ENCODE results near the gene ABHD6.
A peak's percentile ranks its signal among the peaks of the same experiment; 100 is the strongest.

Gene ABHD6

DNA sequence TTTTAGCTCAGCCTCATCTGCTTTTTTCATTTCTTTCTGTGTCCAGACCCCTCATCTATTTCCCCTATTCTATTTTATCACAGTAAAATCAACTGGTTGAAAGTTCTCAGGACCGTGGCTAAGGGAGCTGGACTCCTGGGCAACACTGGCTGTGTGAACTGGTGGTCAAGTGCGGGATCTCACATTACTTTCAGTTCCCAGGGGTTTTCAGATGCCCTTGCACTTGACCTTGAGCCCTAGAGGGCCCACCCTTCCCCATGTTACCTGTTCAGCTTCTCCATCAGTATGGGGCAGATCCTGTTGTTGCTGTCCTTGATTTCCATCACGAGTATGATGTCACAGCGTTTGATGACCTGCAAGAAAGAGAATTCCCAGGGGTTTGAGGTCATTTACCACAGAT is 29.6 kb upstream of the ABHD6 start:
- H3K9me3 ChIP-seq (ENCODE audit: control extremely low read depth in 1 of 5, control insufficient read depth in 4 of 5, insufficient read depth in 2 of 5, low read depth in 1 of 5, low read length in 4 of 5), result no peaks in the 10 kb centered on the region
- POLR2A ChIA-PET, result no interaction called here
- no peak overlapping the region for H3K4me3 ChIP-seq (ENCODE audit: control insufficient read depth in 1 of 7, extremely low read depth in 1 of 7, insufficient read depth in 4 of 7, low read depth in 2 of 7, low read length in 6 of 7)
- H3K36me3 ChIP-seq (ENCODE audit: control insufficient read depth in 4 of 4, insufficient read depth in 4 of 4, low read length in 3 of 4), result no peaks in the 10 kb centered on the region
- H3K27ac ChIP-seq (ENCODE audit: insufficient read depth in 1 of 2, low read depth in 1 of 2, low read length in 2 of 2, poor library complexity in 1 of 2, severe bottlenecking in 2 of 2), result no peak overlapping the region
- DNase-seq, result no peak
- no peaks in the 10 kb centered on the region for H3K4me1 ChIP-seq (ENCODE audit: control extremely low read depth in 1 of 4, control insufficient read depth in 4 of 4, insufficient read depth in 4 of 4, low read length in 3 of 4)
- peaks cover 0 to 2% (median 0%) of the 10 kb centered on the region in 5 experiments for H3K27me3 ChIP-seq (replicated peaks in 2 of 5; ENCODE audit: control insufficient read depth in 4 of 5, insufficient read depth in 5 of 5, low read length in 4 of 5)
- CTCF ChIA-PET, result interaction anchor here (1.2 to 1.6 kb wide), 4 partner anchors 9 to 27 kb away, joined by 3 to 6 read pairs (median 4); no protein-coding TSS in a partner anchor
- 93% methylated on average over 2 of the region's 4 CpGs for WGBS (ENCODE audit: insufficient coverage)

DNA sequence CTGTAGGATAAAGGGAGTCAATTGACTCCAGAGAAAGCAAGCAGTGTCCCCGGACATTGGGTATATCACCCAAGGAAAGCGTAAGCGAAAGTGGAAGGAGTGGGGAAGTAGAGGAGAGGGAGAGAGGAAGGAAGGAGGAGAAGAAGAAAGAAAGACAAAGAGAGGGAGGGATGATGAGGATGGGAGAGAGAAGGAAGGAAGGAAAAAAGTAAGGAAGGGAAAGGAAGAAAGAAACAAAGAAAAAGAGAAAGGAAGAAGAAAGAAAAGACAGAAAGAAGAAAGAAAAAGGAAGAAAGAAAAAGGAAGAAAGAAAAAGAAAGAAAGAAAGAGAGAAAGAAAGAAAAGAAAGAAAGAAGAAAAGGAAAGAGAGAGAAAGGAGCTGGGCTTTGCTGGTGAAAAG is 27.7 kb upstream of the ABHD6 start:
- Histone ChIP-seq H3K4me3 (ENCODE audit: control insufficient read depth in 1 of 7, extremely low read depth in 1 of 7, insufficient read depth in 4 of 7, low read depth in 2 of 7, low read length in 6 of 7) (no peak overlapping the region), H3K36me3 (ENCODE audit: control insufficient read depth in 4 of 4, insufficient read depth in 4 of 4, low read length in 3 of 4) (no peaks in the 10 kb centered on the region), H3K27ac (ENCODE audit: insufficient read depth in 1 of 2, low read depth in 1 of 2, low read length in 2 of 2, poor library complexity in 1 of 2, severe bottlenecking in 2 of 2) (no peak overlapping the region), H3K9me3 (ENCODE audit: control extremely low read depth in 1 of 5, control insufficient read depth in 4 of 5, insufficient read depth in 2 of 5, low read depth in 1 of 5, low read length in 4 of 5) (no peaks in the 10 kb centered on the region), H3K27me3 (replicated peaks in 2 of 5; ENCODE audit: control insufficient read depth in 4 of 5, insufficient read depth in 5 of 5, low read length in 4 of 5) (peaks cover 0 to 2% (median 0%) of the 10 kb centered on the region in 5 experiments), H3K4me1 (ENCODE audit: control extremely low read depth in 1 of 4, control insufficient read depth in 4 of 4, insufficient read depth in 4 of 4, low read length in 3 of 4) (peaks cover 0 to 8% (median 1%) of the 10 kb centered on the region in 4 experiments)
- no peak for DNase-seq
- ChIA-PET POLR2A (no interaction called here), CTCF (interaction anchor here (0.9 to 1.5 kb wide), 4 partner anchors 12 to 25 kb away, joined by 3 read pairs; no protein-coding TSS in a partner anchor)
- 79% methylated on average over 3 of the region's 3 CpGs for WGBS (ENCODE audit: insufficient coverage)

DNA sequence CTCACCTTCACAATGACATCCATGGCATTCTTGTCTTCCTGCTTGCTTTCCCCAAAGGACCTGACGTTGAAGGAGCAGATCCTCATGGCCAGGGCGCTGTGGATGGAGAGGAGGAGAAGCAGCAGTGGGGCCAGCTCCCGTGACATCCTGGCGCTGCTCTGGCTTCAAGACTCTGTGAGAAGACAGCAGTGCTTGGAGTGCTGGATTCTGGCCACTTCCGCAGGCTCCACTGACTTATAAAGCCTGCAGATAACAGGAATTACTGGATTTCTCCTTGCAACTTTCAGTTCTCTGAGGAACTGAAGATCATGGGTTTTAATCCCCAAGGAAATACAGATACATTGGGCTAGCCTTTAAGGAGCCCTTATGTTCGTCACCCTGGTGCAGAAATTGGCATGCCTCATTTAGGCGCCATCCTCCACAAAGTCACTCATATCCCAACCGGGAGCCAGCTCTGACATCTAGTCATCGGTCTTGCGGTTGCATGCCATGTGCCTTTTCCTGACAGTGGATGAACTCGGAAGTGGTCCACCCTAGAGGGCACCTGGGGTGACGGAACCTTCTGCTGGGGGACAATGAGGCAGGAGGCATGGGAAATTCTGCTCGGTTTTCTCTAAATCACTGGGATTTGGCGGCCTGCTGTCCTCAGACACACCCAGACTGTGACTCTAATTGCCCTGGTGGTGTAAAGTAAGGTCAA is 26.7 kb upstream of the ABHD6 start, which contains the start of gene DNASE1L3:
DNASE1L3 (minus strand) TSS at position 212 of the 700 bp plus-strand sequence; CDS start at position 146, 66 bp downstream.
- H3K27me3 ChIP-seq (replicated peaks in 2 of 5; ENCODE audit: control insufficient read depth in 4 of 5, insufficient read depth in 5 of 5, low read length in 4 of 5), result peaks cover 0 to 2% (median 0%) of the 10 kb centered on the region in 5 experiments
- no peaks in the 10 kb centered on the region for H3K36me3 ChIP-seq (ENCODE audit: control insufficient read depth in 4 of 4, insufficient read depth in 4 of 4, low read length in 3 of 4)
- H3K27ac ChIP-seq (ENCODE audit: insufficient read depth in 1 of 2, low read depth in 1 of 2, low read length in 2 of 2, poor library complexity in 1 of 2, severe bottlenecking in 2 of 2), result no peak within 1 kb of the TSS
- no peaks in the 10 kb centered on the region for H3K9me3 ChIP-seq (ENCODE audit: control extremely low read depth in 1 of 5, control insufficient read depth in 4 of 5, insufficient read depth in 2 of 5, low read depth in 1 of 5, low read length in 4 of 5)
- POLR2A ChIA-PET, result no interaction called here
- WGBS (ENCODE audit: insufficient coverage), result 90% methylated on average over 13 of the region's 14 CpGs
- peaks cover 0 to 15% (median 5%) of the 10 kb centered on the region in 4 experiments for H3K4me1 ChIP-seq (ENCODE audit: control extremely low read depth in 1 of 4, control insufficient read depth in 4 of 4, insufficient read depth in 4 of 4, low read length in 3 of 4)
- peak within 1 kb of the TSS in 1 of 7 experiments; percentile 4 for H3K4me3 ChIP-seq (ENCODE audit: control insufficient read depth in 1 of 7, extremely low read depth in 1 of 7, insufficient read depth in 4 of 7, low read depth in 2 of 7, low read length in 6 of 7)
- CTCF ChIA-PET, result interaction anchor here (1.0 to 1.5 kb wide), 3 partner anchors 18 to 24 kb away, joined by 3 to 4 read pairs (median 3); no protein-coding TSS in a partner anchor
- no peak for DNase-seq

DNA sequence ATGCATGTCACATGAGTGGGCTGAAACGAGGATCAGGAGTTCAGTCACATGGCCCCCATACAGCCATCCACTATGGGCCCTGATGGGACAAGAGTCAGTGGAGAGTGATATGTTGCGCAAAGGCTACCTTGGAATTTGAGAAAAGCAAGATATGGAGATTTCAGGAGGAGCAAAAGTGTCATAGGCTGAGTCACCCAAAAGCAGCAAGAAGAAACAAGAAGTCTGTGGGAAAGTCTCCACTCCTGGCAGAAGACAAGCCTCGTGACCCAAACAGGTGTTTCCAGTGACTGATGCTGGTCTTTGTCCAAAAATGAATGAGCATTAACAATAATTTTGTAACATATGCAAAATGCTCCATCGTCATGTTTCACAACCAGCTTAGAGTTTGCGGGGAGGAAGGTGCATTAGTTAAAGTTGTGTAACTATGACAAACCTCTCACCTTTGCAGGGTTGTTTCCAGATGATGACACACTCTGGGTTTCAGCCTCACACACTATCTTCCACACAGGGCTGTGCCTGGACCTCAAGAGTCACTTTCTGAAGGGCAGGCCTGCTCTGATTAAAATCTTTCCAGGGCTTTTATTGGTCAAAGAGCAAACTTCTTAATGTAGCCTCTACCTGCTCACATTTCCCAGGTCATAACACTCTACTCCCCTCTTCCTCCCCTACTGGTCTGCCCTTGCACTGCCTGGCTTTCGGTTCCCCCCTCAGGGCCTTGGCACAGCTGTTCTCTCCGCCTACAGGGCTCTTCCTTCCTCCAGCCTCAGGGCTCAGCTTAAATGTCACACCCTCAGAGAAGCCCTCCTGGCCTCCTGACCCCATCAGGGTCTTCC is 22.9 kb upstream of the ABHD6 start:
- POLR2A ChIA-PET, result interaction anchor here (0.6 to 0.8 kb wide), 2 partner anchors 12 to 106 kb away, joined by 3 to 5 read pairs; no protein-coding TSS in a partner anchor
- no peaks in the 10 kb centered on the region for H3K27me3 ChIP-seq (replicated peaks in 2 of 5; ENCODE audit: control insufficient read depth in 4 of 5, insufficient read depth in 5 of 5, low read length in 4 of 5)
- H3K27ac ChIP-seq (ENCODE audit: insufficient read depth in 1 of 2, low read depth in 1 of 2, low read length in 2 of 2, poor library complexity in 1 of 2, severe bottlenecking in 2 of 2), result no peak overlapping the region
- peak in 2 of 3 donors; percentile 79 to 85 for DNase-seq
- 54% methylated on average over 4 of the region's 7 CpGs for WGBS (ENCODE audit: insufficient coverage)
- no peaks in the 10 kb centered on the region for H3K36me3 ChIP-seq (ENCODE audit: control insufficient read depth in 4 of 4, insufficient read depth in 4 of 4, low read length in 3 of 4)
- H3K4me3 ChIP-seq (ENCODE audit: control insufficient read depth in 1 of 7, extremely low read depth in 1 of 7, insufficient read depth in 4 of 7, low read depth in 2 of 7, low read length in 6 of 7), result no peak overlapping the region
- CTCF ChIA-PET, result interaction anchor here (1.0 to 4.9 kb wide), 10 partner anchors 9 to 85 kb away, joined by 3 to 26 read pairs (median 4); no protein-coding TSS in a partner anchor
- H3K9me3 ChIP-seq (ENCODE audit: control extremely low read depth in 1 of 5, control insufficient read depth in 4 of 5, insufficient read depth in 2 of 5, low read depth in 1 of 5, low read length in 4 of 5), result no peaks in the 10 kb centered on the region
- peaks cover 5 to 24% (median 9%) of the 10 kb centered on the region in 4 experiments for H3K4me1 ChIP-seq (ENCODE audit: control extremely low read depth in 1 of 4, control insufficient read depth in 4 of 4, insufficient read depth in 4 of 4, low read length in 3 of 4)

DNA sequence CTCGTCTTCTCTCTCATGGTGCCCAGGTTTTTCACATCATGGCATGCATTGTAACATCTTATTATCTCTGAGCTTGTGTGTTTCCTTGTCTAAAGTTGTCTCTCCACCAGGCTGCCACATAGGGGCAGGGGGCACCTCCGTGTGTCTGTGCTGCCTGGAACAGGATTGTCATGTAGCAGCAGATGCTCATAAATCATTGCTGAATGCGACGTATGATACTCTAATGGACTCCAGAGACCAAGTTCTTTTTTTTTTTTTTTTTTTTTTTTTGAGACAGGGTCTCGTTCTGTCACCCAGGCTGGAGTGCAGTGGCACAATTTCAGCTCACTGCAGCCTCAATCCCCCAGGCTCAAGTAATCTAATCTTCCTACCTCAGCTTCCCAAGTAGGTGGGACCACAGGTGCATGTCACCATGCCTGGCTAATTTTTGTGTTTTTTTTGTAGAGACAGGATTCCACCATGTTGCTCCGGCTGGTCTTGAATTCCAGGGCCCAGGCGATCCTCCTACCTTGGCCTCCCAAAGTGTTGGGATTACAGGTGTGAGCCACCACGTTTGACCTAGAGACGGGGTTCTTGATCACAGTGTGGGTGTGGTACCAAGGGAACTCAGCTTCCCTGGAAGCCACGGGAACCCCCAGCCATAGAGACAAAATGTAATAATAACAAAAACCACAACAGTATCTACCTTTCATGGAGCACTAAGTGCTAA is 22.1 kb upstream of the ABHD6 start:
- no peak overlapping the region for H3K27ac ChIP-seq (ENCODE audit: insufficient read depth in 1 of 2, low read depth in 1 of 2, low read length in 2 of 2, poor library complexity in 1 of 2, severe bottlenecking in 2 of 2)
- no peaks in the 10 kb centered on the region for H3K9me3 ChIP-seq (ENCODE audit: control extremely low read depth in 1 of 5, control insufficient read depth in 4 of 5, insufficient read depth in 2 of 5, low read depth in 1 of 5, low read length in 4 of 5)
- POLR2A ChIA-PET, result interaction anchor here (0.6 to 0.8 kb wide), 2 partner anchors 13 to 107 kb away, joined by 3 to 5 read pairs; no protein-coding TSS in a partner anchor
- peak in 2 of 3 donors; percentile 33 to 50 for DNase-seq
- H3K36me3 ChIP-seq (ENCODE audit: control insufficient read depth in 4 of 4, insufficient read depth in 4 of 4, low read length in 3 of 4), result no peaks in the 10 kb centered on the region
- no peaks in the 10 kb centered on the region for H3K27me3 ChIP-seq (replicated peaks in 2 of 5; ENCODE audit: control insufficient read depth in 4 of 5, insufficient read depth in 5 of 5, low read length in 4 of 5)
- no peak overlapping the region for H3K4me3 ChIP-seq (ENCODE audit: control insufficient read depth in 1 of 7, extremely low read depth in 1 of 7, insufficient read depth in 4 of 7, low read depth in 2 of 7, low read length in 6 of 7)
- CTCF ChIA-PET, result interaction anchor here (1.0 to 4.9 kb wide), 8 partner anchors 9 to 85 kb away, joined by 3 to 26 read pairs (median 6); no protein-coding TSS in a partner anchor
- peaks cover 5 to 24% (median 9%) of the 10 kb centered on the region in 4 experiments for H3K4me1 ChIP-seq (ENCODE audit: control extremely low read depth in 1 of 4, control insufficient read depth in 4 of 4, insufficient read depth in 4 of 4, low read length in 3 of 4)
- 53% methylated on average over 3 of the region's 10 CpGs for WGBS (ENCODE audit: insufficient coverage)

DNA sequence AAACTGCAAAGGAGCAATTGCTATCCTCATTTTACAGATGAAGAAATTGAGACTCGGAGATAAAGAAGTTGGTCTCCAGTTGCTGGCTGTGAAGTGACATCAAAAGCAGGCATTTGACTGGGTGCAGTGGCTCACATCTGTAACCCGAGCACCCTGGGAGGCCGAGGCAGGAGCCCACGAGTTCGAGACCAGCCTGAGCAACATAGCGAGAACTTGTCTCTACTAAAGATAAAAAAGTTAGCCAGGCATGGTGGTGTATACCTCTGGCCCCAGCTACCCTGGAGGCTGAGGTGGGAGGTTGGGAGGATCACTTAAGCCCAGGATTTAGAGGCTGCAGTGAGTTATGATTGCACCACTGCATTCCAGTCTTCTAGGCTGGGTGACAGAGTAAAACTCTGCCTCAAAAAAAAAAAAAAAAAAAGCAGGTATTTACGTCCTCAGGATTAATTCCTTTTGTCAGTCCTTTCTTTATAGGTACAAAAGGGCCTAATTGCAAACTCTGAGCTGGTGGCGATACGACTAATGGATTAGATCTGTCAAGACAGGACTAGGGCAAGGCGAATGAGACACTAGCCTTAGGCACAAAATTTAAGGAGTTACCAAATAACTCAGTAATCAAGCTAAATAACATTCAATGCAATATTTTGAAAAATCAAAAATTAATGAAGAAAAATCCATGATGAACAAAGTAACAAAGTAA is 20.9 kb upstream of the ABHD6 start:
- no peaks in the 10 kb centered on the region for H3K9me3 ChIP-seq (ENCODE audit: control extremely low read depth in 1 of 5, control insufficient read depth in 4 of 5, insufficient read depth in 2 of 5, low read depth in 1 of 5, low read length in 4 of 5)
- WGBS (ENCODE audit: insufficient coverage), result 94% methylated on average over 8 of the region's 10 CpGs

More for the DNA sequence above, 20.9 kb upstream of the ABHD6 start:
- H3K27ac ChIP-seq (ENCODE audit: insufficient read depth in 1 of 2, low read depth in 1 of 2, low read length in 2 of 2, poor library complexity in 1 of 2, severe bottlenecking in 2 of 2), result no peak overlapping the region
- no peaks in the 10 kb centered on the region for H3K27me3 ChIP-seq (replicated peaks in 2 of 5; ENCODE audit: control insufficient read depth in 4 of 5, insufficient read depth in 5 of 5, low read length in 4 of 5)
- DNase-seq, result no peak
- CTCF ChIA-PET, result interaction anchor here (0.8 to 5.5 kb wide), 19 partner anchors 9 to 1644 kb away, joined by 3 to 54 read pairs (median 6); no protein-coding TSS in a partner anchor
- POLR2A ChIA-PET, result interaction anchor here (0.5 to 1.0 kb wide), 2 partner anchors 29 to 989 kb away, joined by 4 to 6 read pairs; no protein-coding TSS in a partner anchor
- H3K36me3 ChIP-seq (ENCODE audit: control insufficient read depth in 4 of 4, insufficient read depth in 4 of 4, low read length in 3 of 4), result no peaks in the 10 kb centered on the region
- peaks cover 5 to 24% (median 9%) of the 10 kb centered on the region in 4 experiments for H3K4me1 ChIP-seq (ENCODE audit: control extremely low read depth in 1 of 4, control insufficient read depth in 4 of 4, insufficient read depth in 4 of 4, low read length in 3 of 4)
- H3K4me3 ChIP-seq (ENCODE audit: control insufficient read depth in 1 of 7, extremely low read depth in 1 of 7, insufficient read depth in 4 of 7, low read depth in 2 of 7, low read length in 6 of 7), result no peak overlapping the region
